ENCODE results near the gene WFIKKN1. TPM values are rescaled to one million over a fixed set of nuclear protein-coding genes. Genes with fewer than 3 reads are reported as not detected.

Gene WFIKKN1
- polyA plus RNA-seq, 3 donors, result 0.76 TPM; not detected in 2

GRCh38 chr16:661184-661821 lies 30.5 kb downstream of the WFIKKN1 start:
- WGBS (ENCODE audit: insufficient coverage), result 58% methylated on average over 28 of the region's 35 CpGs
- no peak overlapping the region for H3K4me3 ChIP-seq (replicated peaks in 1 of 3; ENCODE audit: low read depth in 2 of 3, low read length in 3 of 3)
- H4K20me1 ChIP-seq (ENCODE audit: insufficient read depth, low read length), result no peaks in the 10 kb centered on the region
- H3K4me1 ChIP-seq (ENCODE audit: control insufficient read depth in 1 of 2, insufficient read depth in 2 of 2, low read length in 2 of 2), result peaks cover 11 to 16% of the 10 kb centered on the region in 2 donors
- no peaks in the 10 kb centered on the region for H3K36me3 ChIP-seq (replicated peaks in 1 of 2; ENCODE audit: control insufficient read depth in 1 of 2, insufficient read depth in 2 of 2, low read length in 2 of 2)
- TF ChIP-seq CTCF (IDR thresholded peaks at IDR 0.05), result peak; percentile 18
- intact Hi-C loops (cut with micrococcal nuclease), result loop anchor here (2.0 to 5.0 kb wide), 2 partner anchors 25 to 84 kb away; partner anchors contain the start of gene METTL26 (in 2 of the 2)
- H3K9me3 Mint-ChIP-seq, result no peaks in the 10 kb centered on the region
- peaks cover 0 to 6% of the 10 kb centered on the region in 2 donors for H3K36me3 Mint-ChIP-seq
- H2AFZ ChIP-seq (ENCODE audit: insufficient read depth, low read depth, low read length, poor library complexity, severe bottlenecking), result peak overlapping the region; percentile 61
- H3K27me3 ChIP-seq (ENCODE audit: control insufficient read depth in 2 of 2, insufficient read depth in 2 of 2, low read length in 2 of 2), result no peaks in the 10 kb centered on the region
- no peaks in the 10 kb centered on the region for H3K79me2 ChIP-seq (ENCODE audit: insufficient read depth, low read length)
- no peak overlapping the region for H3K4me3 Mint-ChIP-seq
- H3K9ac ChIP-seq (ENCODE audit: insufficient read depth, low read length, poor library complexity, severe bottlenecking), result no peak overlapping the region
- DNase-seq, result no peak
- H3K4me2 ChIP-seq (replicated peaks; ENCODE audit: extremely low read depth, low read length, poor library complexity, severe bottlenecking), result peak overlapping the region; percentile 29
- peaks cover 0 to 2% (median 2%) of the 10 kb centered on the region in 3 donors for H3K27me3 Mint-ChIP-seq (ENCODE audit: low read depth in 3 of 3)
- peak overlapping the region in 1 of 7 donors; percentile 8 for H3K27ac Mint-ChIP-seq
- no peak overlapping the region for H3K27ac ChIP-seq (ENCODE audit: low read depth in 1 of 2, low read length in 2 of 2)
- H3K9me3 ChIP-seq (replicated peaks in 1 of 2; ENCODE audit: control insufficient read depth in 1 of 2, insufficient read depth in 1 of 2, low read length in 2 of 2), result no peaks in the 10 kb centered on the region
- peaks cover 10% of the 10 kb centered on the region for H3K4me1 Mint-ChIP-seq

- H3K36me3 ChIP-seq (replicated peaks in 1 of 2; ENCODE audit: control insufficient read depth in 1 of 2, insufficient read depth in 2 of 2, low read length in 2 of 2), result no peaks in the 10 kb centered on the region
- 96% methylated on average over 17 of the region's 19 CpGs for WGBS (ENCODE audit: insufficient coverage)
- H3K36me3 Mint-ChIP-seq, result peaks cover 0 to 6% of the 10 kb centered on the region in 2 donors
- no peak overlapping the region for H3K27ac Mint-ChIP-seq
- no peaks in the 10 kb centered on the region for H3K79me2 ChIP-seq (ENCODE audit: insufficient read depth, low read length)
- no peaks in the 10 kb centered on the region for H3K9me3 Mint-ChIP-seq
- H3K27me3 Mint-ChIP-seq (ENCODE audit: low read depth in 3 of 3), result peaks cover 0 to 2% (median 2%) of the 10 kb centered on the region in 3 donors
- H3K27ac ChIP-seq (ENCODE audit: low read depth in 1 of 2, low read length in 2 of 2), result no peak overlapping the region
- intact Hi-C loops (cut with micrococcal nuclease), result loop anchor here in 1 of 2 donors (2.0 to 5.0 kb wide), 2 partner anchors 17 to 85 kb away; no protein-coding TSS in a partner anchor
- H3K9me3 ChIP-seq (replicated peaks in 1 of 2; ENCODE audit: control insufficient read depth in 1 of 2, insufficient read depth in 1 of 2, low read length in 2 of 2), result no peaks in the 10 kb centered on the region
- no peaks in the 10 kb centered on the region for H4K20me1 ChIP-seq (ENCODE audit: insufficient read depth, low read length)
- H3K27me3 ChIP-seq (ENCODE audit: control insufficient read depth in 2 of 2, insufficient read depth in 2 of 2, low read length in 2 of 2), result no peaks in the 10 kb centered on the region
- DNase-seq, result no peak
- H3K4me1 ChIP-seq (ENCODE audit: control insufficient read depth in 1 of 2, insufficient read depth in 2 of 2, low read length in 2 of 2), result peaks cover 11 to 16% of the 10 kb centered on the region in 2 donors
- H3K4me3 Mint-ChIP-seq, result no peak overlapping the region
- no peak overlapping the region for H3K4me2 ChIP-seq (replicated peaks; ENCODE audit: extremely low read depth, low read length, poor library complexity, severe bottlenecking)
- no peak overlapping the region for H2AFZ ChIP-seq (ENCODE audit: insufficient read depth, low read depth, low read length, poor library complexity, severe bottlenecking)
- no peak for TF ChIP-seq CTCF (IDR thresholded peaks at IDR 0.05)
- H3K4me3 ChIP-seq (replicated peaks in 1 of 3; ENCODE audit: low read depth in 2 of 3, low read length in 3 of 3), result no peak overlapping the region
- peaks cover 10% of the 10 kb centered on the region for H3K4me1 Mint-ChIP-seq
- no peak overlapping the region for H3K9ac ChIP-seq (ENCODE audit: insufficient read depth, low read length, poor library complexity, severe bottlenecking)
These were observed 31.3 kb downstream of the WFIKKN1 start for GRCh38 chr16:662095-662494.
